Transverse colon (tissue), 4 donors: ENCODE data around the gene KCP.

Source experiments
- CTCF ChIP-seq, 5 experiments: fragments of 200-600 bp in 3 of 5; fragments of 450-650 bp in 2 of 5; sonication (generic) in 3 of 5; IDR thresholded peaks; 1 replicate in 2 of 5; 2 replicates in 3 of 5; pipeline ENCODE4 v1.5.1; 2016 to 2017; ENCODE audit warnings: antibody characterized with exemption in 5 of 5, inconsistent platforms in 3 of 5, mild to moderate bottlenecking in 2 of 5, moderate library complexity in 1 of 5
- EP300 ChIP-seq: sonication (generic); formaldehyde crosslinking; IDR thresholded peaks from one replicate; pipeline ENCODE4 v1.6.1; 2017; ENCODE audit warnings: antibody characterized with exemption, low read depth
- POLR2A ChIP-seq: fragments of 450-650 bp; IDR thresholded peaks from one replicate; pipeline ENCODE4 v1.6.1; 2016; ENCODE audit warnings: antibody characterized with exemption, mild to moderate bottlenecking, moderate library complexity
- POLR2AphosphoS5 ChIP-seq, 3 donors: sonication (generic); formaldehyde crosslinking; IDR thresholded peaks; one replicate each; pipeline ENCODE4 v1.6.1; 2016; ENCODE audit warnings: antibody characterized with exemption in 3 of 3

GRCh38 chr7:128912281-128912680, 1.8 kb upstream of the KCP start:
- TF ChIP-seq CTCF (IDR thresholded peaks at IDR 0.05) (no peak), POLR2A (no peak), POLR2AphosphoS5 (IDR thresholded peaks at IDR 0.05) (no peak), EP300 (no peak)
